H1 (cell line): ENCODE results near the gene TEAD4. TPM values are rescaled to one million over a fixed set of nuclear protein-coding genes. Genes with fewer than 3 reads are reported as not detected.

ENCODE experiments used
- EZH2 ChIP-seq: fragments of 200-600 bp; sonication (generic); IDR thresholded peaks from 2 replicates; pipeline ENCODE4 v1.7.1; 2012; ENCODE audit warnings: low read depth, mild to moderate bottlenecking, moderate library complexity, low read length, inconsistent platforms; ENCODE audit not compliant: severe bottlenecking
- POLR2AphosphoS5 ChIP-seq: IDR thresholded peaks from 2 replicates; pipeline ENCODE4 v1.6.1; 2011; ENCODE audit warnings: low read depth, low read length
- YY1 ChIP-seq: IDR thresholded peaks from 2 replicates; pipeline ENCODE4 v1.6.1; 2011; ENCODE audit warnings: low read depth, mild to moderate bottlenecking, low read length
- polyA plus RNA-seq, 7 experiments: library from polyadenylated mRNA; depleted of rRNA in 3 of 7; stranded (reverse) in 5 of 7; unstranded in 2 of 7; fragments of >200 nt in 5 of 7; fragments of 200-250 nt in 2 of 7; gene quantifications; 1 replicate in 5 of 7; 2 replicates in 1 of 7; 4 replicates in 1 of 7; pipeline versions ENCODE4 v1.2.1 to v1.2.3, GENCODE V29; 2011 to 2013; ENCODE audit warnings: missing spikeins in 2 of 7, mixed read lengths in 2 of 7
- total RNA-seq: library from RNA; stranded (reverse); fragmentation: NEBNext Ultra II Directional; extraction: Animal tissue kit (Norgen Biotek cat#: 25700); gene quantifications from 2 replicates; pipeline ENCODE4 v1.2.1, GENCODE V29; 2021

Gene TEAD4
- total and polyA plus RNA-seq, 2 of the 8 experiments (the other 6 are each of a cell fraction or from before 2014, with no cell fraction given) = 56.7 to 116 TPM

- TF ChIP-seq POLR2AphosphoS5 (no peak), YY1 (no peak), EZH2 (no peak)
- TF ChIP-seq, all 59 proteins: peak for 0
Observed at GRCh38 chr12:3016191-3016590, 57.0 kb downstream of the TEAD4 start (continued).
